ENCODE data around the gene AASS.

AASS gene

GRCh38 chr7:122132341-122132740, 11.7 kb downstream of the AASS start:
- peak; percentile 20 for DNase-seq (ENCODE audit: low read depth, low spot score)
- H3K27ac ChIP-seq: no peak overlapping the region

GRCh38 chr7:122123746-122124145, 20.3 kb downstream of the AASS start:
- H3K27ac ChIP-seq: no peak overlapping the region
- no peak for DNase-seq (ENCODE audit: low read depth, low spot score)

DNA sequence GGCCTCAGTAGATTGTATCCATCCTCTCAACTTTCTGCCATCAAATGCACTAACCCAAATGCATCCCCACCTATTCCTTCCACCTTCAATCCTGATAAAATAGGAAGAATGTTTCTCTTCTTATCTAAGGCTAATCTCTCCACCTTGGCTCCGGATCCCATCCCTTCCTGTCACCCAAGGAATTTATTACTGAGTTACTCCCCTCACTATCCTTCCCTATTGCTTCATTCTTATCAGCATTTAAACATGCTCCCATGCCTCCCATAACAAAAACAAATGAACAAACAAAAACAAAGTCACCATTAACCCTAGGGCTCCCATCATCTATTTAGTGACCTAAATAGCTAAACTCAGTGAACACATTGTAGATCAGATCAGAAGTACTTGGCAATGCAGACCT, 25.3 kb downstream of the AASS start:
- H3K27ac ChIP-seq: no peak overlapping the region
- no peak for DNase-seq (ENCODE audit: low read depth, low spot score)

DNA sequence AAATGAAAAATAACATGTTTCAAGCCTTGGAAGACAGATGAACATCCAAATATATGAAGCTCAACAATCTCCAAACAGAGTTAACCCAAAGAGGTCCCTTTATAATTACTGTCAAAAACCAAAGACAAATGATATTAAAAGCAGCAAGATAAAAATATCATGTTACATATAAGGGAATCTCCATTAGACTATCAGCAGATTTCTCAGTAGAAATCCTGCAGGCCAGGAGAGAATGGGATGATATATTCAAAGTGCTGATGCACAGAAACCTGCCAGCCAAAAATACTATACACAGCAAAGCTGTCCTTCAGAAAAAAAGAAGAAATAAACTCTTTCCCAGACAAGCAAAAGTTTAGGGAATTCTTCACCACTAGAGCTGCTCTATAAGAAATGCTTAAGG, 41.0 kb downstream of the AASS start:
- H3K27ac ChIP-seq: no peak overlapping the region
- DNase-seq (ENCODE audit: low read depth, low spot score): no peak

DNA sequence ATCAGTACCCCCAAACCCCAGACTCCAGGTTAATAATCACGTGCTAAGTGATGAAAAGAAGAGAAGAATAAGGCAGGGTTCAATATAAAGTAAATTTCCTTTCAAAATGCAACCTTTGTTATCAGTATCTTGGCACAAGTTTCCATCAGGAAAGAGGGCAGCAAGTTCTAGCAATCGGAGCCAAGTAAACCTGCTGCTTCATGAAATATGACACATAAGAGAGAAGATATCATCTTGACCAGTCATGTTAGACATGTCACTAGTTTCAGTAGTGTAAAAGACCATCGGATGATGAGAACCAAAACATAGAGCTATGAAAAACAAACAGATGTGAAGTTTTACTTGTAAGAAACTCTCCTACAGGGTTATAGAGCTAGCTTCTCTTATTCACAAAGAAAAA, 44.0 kb downstream of the AASS start:
- peak; percentile 72 for DNase-seq (ENCODE audit: low read depth, low spot score)
- no peak overlapping the region for H3K27ac ChIP-seq

DNA sequence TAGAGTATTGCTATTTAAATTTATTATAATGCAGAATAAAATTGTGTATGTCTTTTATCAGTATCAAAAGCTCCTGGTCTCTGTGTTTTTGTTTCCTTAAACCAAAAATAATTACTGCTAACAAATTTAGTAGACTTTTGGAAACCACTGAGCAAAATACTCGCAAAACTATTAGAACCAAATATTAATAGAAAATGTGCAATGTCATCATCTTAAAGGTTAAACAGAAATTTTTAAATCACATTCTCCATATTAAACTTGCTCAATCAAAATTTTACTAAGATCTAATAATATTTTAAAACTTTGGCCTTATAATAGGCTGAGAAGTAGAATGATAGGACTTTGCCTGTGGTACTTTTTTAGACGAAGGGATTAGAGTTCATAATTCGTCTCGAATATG, 48.4 kb downstream of the AASS start:
- H3K27ac ChIP-seq: no peak overlapping the region
- DNase-seq (ENCODE audit: low read depth, low spot score): no peak

- DNase-seq (ENCODE audit: low read depth, low spot score): no peak
- H3K27ac ChIP-seq: no peak overlapping the region
These were observed 49.5 kb downstream of the AASS start for GRCh38 chr7:122094549-122094948.

DNA sequence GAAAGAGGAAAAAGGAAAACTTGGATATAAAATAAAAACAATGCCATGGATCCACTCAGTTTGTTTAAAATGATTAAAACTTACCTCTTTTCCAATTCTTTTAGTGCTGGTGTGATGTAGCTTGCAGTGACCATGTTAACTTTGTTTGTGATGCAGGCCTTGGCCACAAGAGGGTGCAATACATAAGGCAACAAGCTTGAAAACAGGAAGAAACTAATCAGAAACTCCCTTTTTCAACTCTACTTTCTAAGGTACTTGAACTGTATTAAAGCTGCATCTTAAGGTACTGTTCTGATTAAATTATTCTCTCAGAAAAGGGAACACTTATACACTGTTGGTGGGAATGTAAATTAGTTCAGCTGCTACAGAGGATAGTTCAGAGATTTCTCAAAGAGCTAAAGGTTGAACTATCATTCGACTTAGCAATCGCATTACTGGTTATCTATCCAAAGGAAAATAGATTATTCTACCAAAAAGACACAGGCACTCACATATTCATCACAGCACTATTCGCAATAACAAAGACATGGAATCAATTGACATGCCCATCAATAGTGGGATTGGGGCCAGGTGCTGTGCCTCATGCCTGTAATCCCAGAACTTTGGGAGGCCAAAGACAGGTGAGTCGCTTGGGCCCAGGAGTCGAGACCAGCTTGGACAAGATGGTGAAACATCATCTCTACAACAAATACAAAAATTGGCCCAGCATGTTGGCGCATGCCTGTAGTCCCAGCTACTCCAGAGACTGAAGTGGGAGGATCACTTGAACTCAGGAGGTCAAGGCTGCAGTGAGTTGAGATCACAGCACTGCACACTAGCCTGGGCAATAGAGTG, 50.9 kb downstream of the AASS start:
- peak; percentile 27 for DNase-seq (ENCODE audit: low read depth, low spot score)
- H3K27ac ChIP-seq: no peak overlapping the region

- H3K27ac ChIP-seq: no peak overlapping the region
- no peak for DNase-seq (ENCODE audit: low read depth, low spot score)
These were observed 61.4 kb downstream of the AASS start for GRCh38 chr7:122082670-122083069.

DNA sequence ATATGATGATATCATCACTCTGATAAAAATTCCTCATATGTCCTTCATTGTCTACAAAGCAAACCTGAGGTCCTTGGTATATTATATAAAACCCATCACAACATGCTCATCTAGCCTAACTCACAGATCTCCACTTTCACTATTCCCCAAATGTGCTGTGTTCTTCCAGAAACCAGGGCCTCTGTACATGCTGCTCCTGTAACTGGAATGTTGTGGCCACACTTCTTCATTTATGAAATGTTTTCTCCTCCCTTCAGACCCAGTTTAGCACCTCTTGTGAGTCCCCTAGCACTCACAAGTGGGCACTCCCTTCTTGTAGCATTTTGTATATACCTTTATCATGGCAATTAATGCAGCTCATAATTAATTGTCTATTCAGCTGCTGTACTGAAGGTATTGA, 61.9 kb downstream of the AASS start:
- no peak for DNase-seq (ENCODE audit: low read depth, low spot score)
- H3K27ac ChIP-seq: no peak overlapping the region

DNA sequence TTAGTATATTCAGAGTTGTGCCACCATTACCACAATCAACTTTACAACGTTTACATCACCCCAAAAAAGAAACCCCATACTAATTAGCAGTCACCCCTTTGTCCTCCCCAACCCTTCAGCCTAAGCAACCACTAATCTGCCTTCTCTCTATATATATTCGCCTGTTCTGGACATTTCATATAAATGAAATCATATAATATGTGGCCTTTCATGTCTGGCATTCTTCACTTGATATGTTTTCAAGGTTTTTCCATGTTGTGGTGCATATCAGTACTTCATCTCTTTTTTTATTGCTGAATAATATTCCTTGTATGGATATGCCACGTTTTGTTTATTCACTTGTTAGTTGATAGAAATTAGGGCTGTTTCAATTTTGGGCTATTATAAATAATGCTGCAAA, 70.4 kb downstream of the AASS start:
- no peak for DNase-seq (ENCODE audit: low read depth, low spot score)
- no peak overlapping the region for H3K27ac ChIP-seq

DNA sequence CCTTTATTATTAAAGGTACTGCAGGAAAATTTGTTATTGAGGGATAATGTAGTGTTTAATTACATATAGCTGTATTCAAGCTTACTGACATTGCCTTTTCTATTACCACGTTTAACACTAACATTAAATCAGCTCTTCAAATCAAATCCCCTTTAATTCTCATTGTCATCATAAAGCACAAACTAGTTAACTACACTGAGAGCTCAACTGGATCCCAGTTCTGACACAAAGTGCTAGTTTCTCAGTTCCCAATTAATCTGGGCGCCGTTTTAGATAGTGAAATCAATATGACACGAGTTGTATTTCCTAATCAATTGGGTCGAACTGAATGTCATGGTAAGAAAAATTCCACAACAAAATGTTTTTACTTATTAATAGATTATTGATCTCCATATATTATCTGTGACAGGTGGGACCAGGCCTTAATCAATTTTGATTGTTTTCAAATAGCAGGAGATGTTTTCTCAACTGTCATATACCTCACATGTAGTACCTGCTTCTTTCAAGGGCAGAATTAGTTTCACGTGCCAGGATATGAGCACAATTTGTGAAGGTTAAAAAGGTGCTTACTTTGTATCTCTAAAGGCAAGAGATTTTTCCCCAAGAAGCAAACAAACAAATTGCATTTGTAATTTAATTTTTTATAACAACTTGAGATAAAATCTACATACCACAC, 71.0 kb downstream of the AASS start:
- no peak overlapping the region for H3K27ac ChIP-seq

DNA sequence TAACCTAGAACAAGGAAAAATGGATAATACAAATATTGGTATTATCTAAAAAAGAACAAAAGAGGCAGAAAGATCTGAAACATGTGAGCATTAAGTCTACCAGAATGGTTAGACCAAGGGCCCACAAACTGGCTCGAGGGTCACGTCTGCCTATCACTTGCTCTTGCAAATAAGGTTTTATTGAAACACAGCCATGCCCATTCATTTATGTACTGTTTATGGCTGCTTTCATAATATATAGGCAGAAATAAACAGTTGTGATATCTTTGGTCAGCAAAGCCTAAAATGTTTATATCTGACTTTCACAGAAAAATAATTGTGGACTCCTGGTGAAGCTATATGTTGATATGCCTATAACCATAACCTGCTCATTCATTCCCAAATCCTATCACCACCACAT, 71.8 kb downstream of the AASS start:
- DNase-seq (ENCODE audit: low read depth, low spot score): no peak
- no peak overlapping the region for H3K27ac ChIP-seq

More for the DNA sequence above, 71.0 kb downstream of the AASS start:
- DNase-seq (ENCODE audit: low read depth, low spot score): no peak

DNA sequence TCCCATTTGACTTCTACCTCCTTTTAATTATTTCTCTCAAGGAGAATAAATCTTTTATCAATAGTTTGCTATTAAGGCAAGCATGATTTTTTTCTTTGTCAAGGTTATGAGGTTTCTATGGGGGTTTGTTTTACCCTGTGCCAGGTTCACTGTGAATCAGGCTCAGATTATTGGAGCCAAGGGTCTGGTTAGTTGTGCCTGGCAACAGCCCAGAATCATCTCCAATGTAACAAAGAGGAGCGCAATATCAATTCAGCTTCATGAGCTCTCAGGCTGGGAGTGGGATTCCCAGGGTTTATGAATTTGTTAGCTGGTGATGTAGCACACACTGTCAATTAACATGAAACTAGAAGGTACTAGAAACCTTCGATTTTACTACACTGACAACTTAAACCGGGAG, 73.2 kb downstream of the AASS start:
- DNase-seq (ENCODE audit: low read depth, low spot score): no peak

DNA sequence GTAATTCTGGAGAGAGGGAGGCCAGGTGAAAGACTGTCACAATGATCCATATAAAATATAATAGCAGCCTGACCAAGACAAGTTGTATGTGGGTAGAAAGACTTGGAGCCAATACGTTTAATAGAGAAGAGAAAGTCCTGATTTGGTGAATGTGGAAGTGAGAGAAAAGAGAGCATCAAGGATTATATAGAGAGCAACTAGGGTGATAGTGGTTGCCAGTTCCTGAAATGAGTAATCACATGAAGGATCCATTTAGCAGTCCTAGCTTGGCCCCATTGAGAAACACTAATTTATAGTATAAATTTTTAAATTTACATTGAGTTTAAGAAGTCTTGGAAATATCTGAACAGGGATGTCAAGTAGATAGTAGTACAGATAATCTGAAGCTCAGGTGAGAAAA, 74.0 kb downstream of the AASS start:
- no peak for DNase-seq (ENCODE audit: low read depth, low spot score)
- no peak overlapping the region for H3K27ac ChIP-seq

More for the DNA sequence above, 73.2 kb downstream of the AASS start:
- H3K27ac ChIP-seq: no peak overlapping the region

- no peak for DNase-seq (ENCODE audit: low read depth, low spot score)
- H3K27ac ChIP-seq: no peak overlapping the region
These were observed 75.0 kb downstream of the AASS start for GRCh38 chr7:122068999-122069398.

GRCh38 chr7:122068046-122068445, 76.0 kb downstream of the AASS start:
- H3K27ac ChIP-seq: no peak overlapping the region
- DNase-seq (ENCODE audit: low read depth, low spot score): no peak

DNA sequence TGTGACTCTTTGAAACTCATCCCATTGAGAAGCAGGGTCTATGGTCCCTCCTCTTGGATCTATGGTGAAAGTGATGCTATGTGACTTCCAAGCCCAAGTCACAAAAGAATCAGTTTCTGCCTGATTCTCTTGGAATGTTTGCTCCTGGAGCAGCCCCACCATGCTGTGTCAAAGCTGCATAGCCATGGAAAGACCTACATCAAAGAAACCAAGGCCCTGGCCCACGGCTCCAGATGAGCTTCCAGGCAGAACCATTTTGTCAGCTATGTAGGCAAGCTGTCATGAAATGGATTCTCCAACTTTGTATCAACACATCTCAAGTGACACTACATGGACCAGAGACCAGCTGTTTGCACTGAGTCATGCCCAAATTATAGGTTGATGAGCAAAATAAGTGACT, 77.0 kb downstream of the AASS start:
- H3K27ac ChIP-seq: no peak overlapping the region

DNA sequence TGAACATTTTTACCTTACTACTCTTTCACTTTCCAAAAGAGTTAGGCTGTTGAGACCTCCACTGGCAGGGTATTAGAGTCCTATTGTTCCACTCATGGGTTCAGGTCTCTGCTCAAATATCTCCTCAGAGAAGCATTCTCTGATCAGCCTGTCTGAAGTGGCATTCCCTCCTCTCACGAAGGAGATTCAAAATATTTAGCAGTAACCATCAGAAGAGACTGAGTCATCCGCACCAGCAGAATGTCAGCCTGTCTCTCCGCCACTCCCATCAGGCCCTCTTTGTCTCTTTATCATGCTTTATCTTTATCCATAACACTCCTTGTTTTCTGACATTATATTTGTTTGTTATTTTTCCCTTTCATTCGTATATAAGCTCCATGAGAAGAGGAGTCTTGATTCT, 79.1 kb downstream of the AASS start:
- no peak overlapping the region for H3K27ac ChIP-seq
- DNase-seq (ENCODE audit: low read depth, low spot score): no peak

More for the DNA sequence above, 77.0 kb downstream of the AASS start:
- no peak for DNase-seq (ENCODE audit: low read depth, low spot score)

DNA sequence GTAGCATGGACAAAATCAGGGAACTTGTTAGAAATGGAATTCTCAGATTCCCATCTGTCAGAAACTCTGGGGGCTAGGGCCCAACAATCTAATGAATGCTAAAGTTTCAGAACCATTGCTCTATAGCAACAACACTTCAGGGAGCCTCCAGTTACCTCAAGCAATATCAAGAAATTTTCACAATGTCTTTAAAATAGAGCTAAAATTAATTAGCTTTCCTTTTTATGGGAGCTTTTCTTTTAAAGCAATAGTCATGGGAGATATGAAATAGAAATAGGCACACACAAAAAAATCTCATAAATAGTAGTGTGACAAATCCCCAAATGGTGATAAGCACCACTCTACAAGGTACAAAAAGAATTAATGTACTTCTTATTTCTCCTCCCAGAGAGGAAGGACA, 80.9 kb downstream of the AASS start:
- no peak for DNase-seq (ENCODE audit: low read depth, low spot score)
- H3K27ac ChIP-seq: no peak overlapping the region

- no peak overlapping the region for H3K27ac ChIP-seq
- DNase-seq (ENCODE audit: low read depth, low spot score): no peak
These were observed 84.5 kb downstream of the AASS start for GRCh38 chr7:122059542-122059941.

DNA sequence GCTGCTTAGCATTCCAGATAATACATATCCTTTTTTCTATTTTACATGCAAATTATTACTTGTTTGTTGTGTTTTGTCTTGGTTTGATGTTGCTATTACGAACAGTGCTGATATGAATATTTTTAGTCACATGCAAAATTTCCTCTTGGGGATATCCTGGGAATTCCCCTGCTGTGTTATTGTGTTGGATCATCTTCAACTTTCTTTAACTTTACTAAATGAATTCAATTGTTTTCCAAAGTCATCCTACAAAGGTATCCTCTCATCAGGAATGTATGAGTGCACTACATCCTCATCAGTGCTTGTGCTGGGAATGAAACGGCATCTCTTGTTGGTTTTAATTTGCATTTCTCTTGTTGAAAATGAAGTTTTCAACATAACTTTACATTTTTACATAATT, 87.1 kb downstream of the AASS start:
- no peak overlapping the region for H3K27ac ChIP-seq
- DNase-seq (ENCODE audit: low read depth, low spot score): no peak

All from epithelial cell of prostate (primary cell).